Stimulated activated CD8-positive, alpha-beta memory T cell treated with anti-CD3 and anti-CD28 coated beads, Interleukin-12 subunit alpha, Interleukin-12 subunit beta, amount 100 ng/mL, for 1 hour (primary cell): ENCODE data around the gene PCDHA10.
"Not testable (repeated sequence)": the region's sequence is repeated elsewhere in the genome, so short reads cannot be mapped to it uniquely, and the experiment has no call there.

Experiments
- DNase-seq: peaks from one replicate; pipeline ENCODE4 v3.0.0-alpha.2; 2020; ENCODE audit warnings: low read depth

PCDHA10 gene

GRCh38 chr5:140840978-140841962, 14.4 kb upstream of the PCDHA10 start, which contains the start of gene PCDHA8:
Gene PCDHA8 (plus strand): TSS chr5:140841187. CDS start chr5:140841322, 135 bp downstream.
- DNase-seq = no peak

- DNase-seq = no peak
These were observed 12.6 kb upstream of the PCDHA10 start for GRCh38 chr5:140842798-140843733.

GRCh38 chr5:140848139-140849102, 7.3 kb upstream of the PCDHA10 start, which contains the start of gene PCDHA9:
Gene PCDHA9 (plus strand): TSS chr5:140848382. CDS start chr5:140848496, 114 bp downstream.
- DNase-seq = not testable (repeated sequence)

- not testable (repeated sequence) for DNase-seq
These were observed 5.7 kb upstream of the PCDHA10 start for GRCh38 chr5:140849831-140850634.

- DNase-seq = no peak
These were observed 1.7 kb downstream of the PCDHA10 start for GRCh38 chr5:140857177-140857986.

GRCh38 chr5:140857987-140858240, 2.2 kb downstream of the PCDHA10 start:
- DNase-seq = no peak

- no peak for DNase-seq
These were observed 7.0 kb downstream of the PCDHA10 start for GRCh38 chr5:140862441-140863295.

GRCh38 chr5:140868721-140869554, 13.2 kb downstream of the PCDHA10 start, which contains the start of gene PCDHA11:
Gene PCDHA11 (plus strand): TSS chr5:140868957. CDS start chr5:140869104, 147 bp downstream.
- no peak for DNase-seq

- DNase-seq = no peak
These were observed 13.8 kb downstream of the PCDHA10 start for GRCh38 chr5:140869555-140869886.

- DNase-seq = no peak
These were observed 14.8 kb downstream of the PCDHA10 start for GRCh38 chr5:140870221-140871201.

GRCh38 chr5:140875085-140876065, 19.7 kb downstream of the PCDHA10 start, which contains the start of gene PCDHA12:
Gene PCDHA12 (plus strand): TSS chr5:140875308. CDS start chr5:140875473, 165 bp downstream.
- DNase-seq = no peak

- DNase-seq = not testable (repeated sequence)
These were observed 21.0 kb downstream of the PCDHA10 start for GRCh38 chr5:140876541-140877261.

GRCh38 chr5:140877262-140877581, 21.5 kb downstream of the PCDHA10 start:
- no peak for DNase-seq

- DNase-seq = no peak
These were observed 26.3 kb downstream of the PCDHA10 start, which contains the start of gene PCDHA13 for GRCh38 chr5:140881889-140882590. Gene PCDHA13 (plus strand): TSS chr5:140882124. CDS start chr5:140882269, 145 bp downstream.
